ENCODE results near the gene LAMA5. TPM values are rescaled to one million over a fixed set of nuclear protein-coding genes. Genes with fewer than 3 reads are reported as not detected.

Gene LAMA5
- total and polyA plus RNA-seq, 2 of the 8 experiments (the other 6 are each of a cell fraction or from before 2014, with no cell fraction given), result 34.4 to 225 TPM

DNA sequence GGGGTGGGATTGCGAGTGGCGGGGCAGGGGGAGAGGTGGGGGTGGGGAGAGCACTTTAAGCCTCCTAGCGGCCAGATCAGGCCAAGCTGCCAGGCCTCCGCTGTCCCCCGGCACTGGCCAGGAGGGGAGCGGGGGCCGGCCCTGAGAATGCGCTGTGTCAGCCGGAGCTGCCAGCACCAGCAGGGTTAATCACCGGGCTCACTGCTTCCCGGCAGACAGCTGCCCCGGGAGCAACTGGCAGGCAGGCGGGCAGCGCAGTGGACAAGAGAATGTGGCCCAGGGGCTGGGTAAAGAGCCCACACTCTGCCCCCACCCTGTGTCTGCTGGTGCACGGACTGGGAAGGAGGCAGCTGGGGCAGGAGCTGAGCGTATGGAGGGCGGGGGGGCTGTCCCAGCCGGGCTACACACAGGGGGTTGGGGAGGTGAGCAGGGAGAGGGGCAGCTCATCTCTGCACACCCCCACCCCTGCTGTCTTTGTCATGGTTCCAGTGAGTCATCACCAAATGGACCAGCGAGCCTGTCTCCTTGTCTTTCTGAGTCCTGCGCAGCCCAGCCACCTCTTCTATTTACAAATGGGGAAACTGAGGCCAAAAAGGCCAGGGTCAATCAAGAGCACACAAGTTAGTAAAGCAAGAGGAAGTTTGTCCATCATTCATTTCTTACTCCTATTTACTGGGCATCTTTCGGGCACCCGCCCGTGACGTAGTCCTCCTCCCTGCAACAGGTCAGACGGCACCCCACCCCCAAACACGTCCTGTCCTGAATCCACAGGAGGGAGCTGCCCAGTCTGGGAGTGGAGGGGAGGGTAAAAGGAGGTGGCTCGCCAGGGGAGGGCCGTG lies 2.1 kb upstream of the LAMA5 start (continued):
- TF ChIP-seq SAP30 (IDR thresholded peaks at IDR 0.05; ENCODE audit: insufficient read depth, insufficient replicate concordance, low read length) (no peak), CHD2 (IDR thresholded peaks at IDR 0.05; ENCODE audit: low read length) (no peak), CBX5 (IDR thresholded peaks at IDR 0.05; ENCODE audit: low read depth, low read length) (no peak), SP4 (IDR thresholded peaks at IDR 0.05; ENCODE audit: low read length) (no peak), E2F6 (IDR thresholded peaks at IDR 0.05) (no peak), KDM1A (IDR thresholded peaks at IDR 0.05; ENCODE audit: borderline replicate concordance, low read length) (no peak), CBX8 (IDR thresholded peaks at IDR 0.05; ENCODE audit: borderline replicate concordance, low read depth, low read length) (no peak), TAF1 (IDR thresholded peaks at IDR 0.05; ENCODE audit: low read depth, low read length) (no peak), RNF2 (IDR thresholded peaks at IDR 0.05; ENCODE audit: borderline replicate concordance, low read depth, low read length, missing control alignments, poor library complexity, severe bottlenecking) (no peak), POU5F1 (IDR thresholded peaks at IDR 0.05; ENCODE audit: low read depth, low read length) (no peak), CTCF (IDR thresholded peaks at IDR 0.05; ENCODE audit: control extremely low read depth in 1 of 3, insufficient read depth in 1 of 3, low read depth in 1 of 3, low read length in 3 of 3) (peak; percentile 48 to 52 (median 48)), NRF1 (IDR thresholded peaks at IDR 0.05; ENCODE audit: low read depth, low read length) (no peak), JUN (IDR thresholded peaks at IDR 0.05; ENCODE audit: low read depth, low read length) (no peak), BRCA1 (IDR thresholded peaks at IDR 0.05; ENCODE audit: low read depth, low read length) (no peak), EZH2 (IDR thresholded peaks at IDR 0.05; ENCODE audit: low read depth, low read length, severe bottlenecking) (no peak), RAD21 (IDR thresholded peaks at IDR 0.05 in 1 of 2, conservative IDR thresholded peaks at IDR 0.05 in 1 of 2; ENCODE audit: low read depth in 2 of 2, low read length in 2 of 2) (peak in 1 of 2 experiments; percentile 18; a peak in 1 of 4 replicates), KDM4A (IDR thresholded peaks at IDR 0.05; ENCODE audit: low read depth, low read length, severe bottlenecking) (no peak), POLR2A (IDR thresholded peaks at IDR 0.05; ENCODE audit: control extremely low read depth in 1 of 2, low read depth in 2 of 2, low read length in 2 of 2) (peak in 1 of 2 experiments; percentile 30; a peak in 1 of 3 replicates), CHD1 (IDR thresholded peaks at IDR 0.05; ENCODE audit: low read depth, low read length) (no peak), EGR1 (IDR thresholded peaks at IDR 0.05; ENCODE audit: borderline replicate concordance, low read depth, low read length) (no peak), SP2 (IDR thresholded peaks at IDR 0.05; ENCODE audit: low read length) (no peak)

All from H1 (cell line).